ENCODE results near the gene EDAR. TPM values are rescaled to one million over a fixed set of nuclear protein-coding genes. Genes with fewer than 3 reads are reported as not detected.

The EDAR gene
- total RNA-seq, 1 donor from 2014 or later: 0.33 TPM

DNA sequence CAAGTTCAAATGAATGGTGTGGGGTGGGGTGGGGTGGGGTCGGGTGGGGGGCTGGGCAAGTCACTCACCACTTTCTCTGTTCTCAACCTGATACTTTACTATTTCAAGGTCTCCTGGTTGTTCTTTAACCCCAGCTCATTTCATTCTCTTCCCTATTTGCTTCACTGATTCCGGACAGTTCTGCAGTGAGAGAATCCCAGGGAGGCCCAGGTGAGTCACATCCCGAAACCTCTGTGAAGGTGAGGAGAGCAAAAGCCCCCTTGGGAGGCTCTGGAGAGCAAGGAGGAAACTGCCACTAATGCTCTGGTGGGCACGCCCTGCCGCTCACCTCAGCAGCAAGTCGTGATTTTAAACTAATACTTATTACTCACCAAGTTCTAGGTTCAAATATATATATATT lies 8.9 kb downstream of the EDAR start:
- no peak overlapping the region for H3K27ac ChIP-seq (replicated peaks)
- TF ChIP-seq, protein P1, sequence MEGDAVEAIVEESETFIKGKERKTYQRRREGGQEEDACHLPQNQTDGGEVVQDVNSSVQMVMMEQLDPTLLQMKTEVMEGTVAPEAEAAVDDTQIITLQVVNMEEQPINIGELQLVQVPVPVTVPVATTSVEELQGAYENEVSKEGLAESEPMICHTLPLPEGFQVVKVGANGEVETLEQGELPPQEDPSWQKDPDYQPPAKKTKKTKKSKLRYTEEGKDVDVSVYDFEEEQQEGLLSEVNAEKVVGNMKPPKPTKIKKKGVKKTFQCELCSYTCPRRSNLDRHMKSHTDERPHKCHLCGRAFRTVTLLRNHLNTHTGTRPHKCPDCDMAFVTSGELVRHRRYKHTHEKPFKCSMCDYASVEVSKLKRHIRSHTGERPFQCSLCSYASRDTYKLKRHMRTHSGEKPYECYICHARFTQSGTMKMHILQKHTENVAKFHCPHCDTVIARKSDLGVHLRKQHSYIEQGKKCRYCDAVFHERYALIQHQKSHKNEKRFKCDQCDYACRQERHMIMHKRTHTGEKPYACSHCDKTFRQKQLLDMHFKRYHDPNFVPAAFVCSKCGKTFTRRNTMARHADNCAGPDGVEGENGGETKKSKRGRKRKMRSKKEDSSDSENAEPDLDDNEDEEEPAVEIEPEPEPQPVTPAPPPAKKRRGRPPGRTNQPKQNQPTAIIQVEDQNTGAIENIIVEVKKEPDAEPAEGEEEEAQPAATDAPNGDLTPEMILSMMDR (IDR thresholded peaks at IDR 0.05; ENCODE audit: borderline replicate concordance): no peak
- H3K36me3 ChIP-seq: no peaks in the 10 kb centered on the region
- no peaks in the 10 kb centered on the region for H3K4me1 ChIP-seq
- no peak overlapping the region for H3K4me3 ChIP-seq
- intact Hi-C loops (cut with micrococcal nuclease): no loop called here
- no peak for DNase-seq
- no peaks in the 10 kb centered on the region for H3K9me3 ChIP-seq (replicated peaks)
- H3K27me3 ChIP-seq (ENCODE audit: low read depth): peaks cover 19% of the 10 kb centered on the region

DNA sequence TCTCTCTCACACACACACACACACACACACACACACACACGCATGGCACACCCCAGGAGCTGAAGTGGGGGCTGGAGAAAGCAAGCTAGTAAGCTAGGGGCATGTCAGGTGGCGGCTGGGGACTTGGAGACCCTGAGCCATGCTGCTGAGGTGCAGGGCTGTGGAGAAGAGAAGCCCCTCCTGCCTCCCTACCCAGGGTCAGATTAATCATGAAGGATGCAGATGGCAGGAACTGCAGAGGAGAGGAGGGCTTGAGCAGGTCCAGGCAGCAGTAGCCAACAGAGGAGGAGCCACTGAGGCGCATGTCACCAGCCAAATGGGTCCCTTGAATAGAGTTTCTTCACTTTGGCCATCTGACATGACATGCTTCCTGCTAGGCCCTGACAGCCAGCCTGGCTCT lies 9.6 kb downstream of the EDAR start:
- intact Hi-C loops (cut with micrococcal nuclease): no loop called here
- no peak for DNase-seq
- Histone ChIP-seq H3K9me3 (replicated peaks) (no peaks in the 10 kb centered on the region), H3K36me3 (no peaks in the 10 kb centered on the region), H3K4me1 (no peaks in the 10 kb centered on the region), H3K4me3 (no peak overlapping the region), H3K27me3 (ENCODE audit: low read depth) (peaks cover 16% of the 10 kb centered on the region), H3K27ac (replicated peaks) (no peak overlapping the region)
- TF ChIP-seq, protein P1 (IDR thresholded peaks at IDR 0.05; ENCODE audit: borderline replicate concordance): no peak

DNA sequence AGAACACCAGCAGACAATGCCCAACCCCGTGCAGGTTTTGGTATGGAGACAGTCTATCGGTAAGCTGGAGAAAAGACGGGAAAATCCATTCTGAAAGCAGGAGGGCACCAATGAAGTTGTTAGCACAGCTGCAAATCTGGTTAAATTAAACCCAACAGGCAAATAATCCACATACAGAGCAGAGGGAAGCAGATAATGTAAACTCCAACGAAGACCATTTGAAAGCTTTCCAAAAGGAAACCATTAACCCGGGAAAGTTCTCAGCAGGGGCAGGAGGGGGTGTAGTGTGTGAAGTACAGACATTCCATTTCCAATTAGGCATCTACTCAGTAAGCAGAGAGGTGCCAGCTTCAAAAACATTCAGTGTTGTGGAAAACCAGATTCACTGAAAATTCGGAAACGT lies 10.3 kb downstream of the EDAR start:
- Histone ChIP-seq H3K9me3 (replicated peaks) (no peaks in the 10 kb centered on the region), H3K4me3 (no peak overlapping the region), H3K36me3 (no peaks in the 10 kb centered on the region), H3K4me1 (no peaks in the 10 kb centered on the region), H3K27me3 (ENCODE audit: low read depth) (peaks cover 12% of the 10 kb centered on the region), H3K27ac (replicated peaks) (no peak overlapping the region)
- intact Hi-C loops (cut with micrococcal nuclease): no loop called here
- no peak for DNase-seq
- TF ChIP-seq, protein P1 (IDR thresholded peaks at IDR 0.05; ENCODE audit: borderline replicate concordance): no peak

DNA sequence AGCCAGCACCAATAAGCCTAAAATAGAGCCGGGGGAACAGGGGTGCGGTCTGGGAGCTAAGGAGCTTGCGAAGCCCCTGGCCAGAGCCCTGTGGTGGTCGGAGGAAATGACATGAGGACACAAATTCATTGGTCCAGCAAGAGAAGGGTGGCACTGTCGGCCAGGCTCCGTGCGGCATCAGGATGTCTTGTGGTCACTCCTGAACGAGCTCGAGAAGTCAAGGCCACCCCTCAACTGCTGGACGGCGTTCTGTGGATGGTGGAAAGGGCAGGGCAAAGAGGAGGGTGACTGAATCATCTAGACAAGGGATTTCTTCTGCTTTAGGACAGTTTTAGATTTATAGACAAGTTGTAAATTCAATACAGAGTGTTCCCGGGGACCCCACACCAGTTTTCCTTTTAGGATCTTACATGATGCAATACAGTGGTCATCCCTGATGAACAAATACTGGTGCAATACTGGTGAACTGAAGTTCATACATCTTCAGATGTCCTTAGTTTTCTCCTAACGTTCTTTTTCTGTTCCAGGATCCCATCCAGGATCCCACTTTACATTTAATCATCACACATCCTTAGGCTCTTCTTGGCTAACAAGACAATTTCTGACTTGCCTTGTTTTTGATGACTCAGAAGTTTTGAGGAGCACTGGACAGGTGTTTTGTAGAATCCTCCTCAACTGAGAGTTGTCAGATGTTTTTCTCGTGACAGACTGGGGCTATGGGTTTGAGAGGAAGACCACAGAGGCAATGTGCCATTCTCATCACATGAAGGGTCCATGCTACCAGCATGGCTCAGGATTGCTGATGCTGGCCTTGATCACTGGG lies 13.2 kb downstream of the EDAR start:
- H3K4me1 ChIP-seq: peaks cover 5% of the 10 kb centered on the region
- intact Hi-C loops (cut with micrococcal nuclease): no loop called here

DNA sequence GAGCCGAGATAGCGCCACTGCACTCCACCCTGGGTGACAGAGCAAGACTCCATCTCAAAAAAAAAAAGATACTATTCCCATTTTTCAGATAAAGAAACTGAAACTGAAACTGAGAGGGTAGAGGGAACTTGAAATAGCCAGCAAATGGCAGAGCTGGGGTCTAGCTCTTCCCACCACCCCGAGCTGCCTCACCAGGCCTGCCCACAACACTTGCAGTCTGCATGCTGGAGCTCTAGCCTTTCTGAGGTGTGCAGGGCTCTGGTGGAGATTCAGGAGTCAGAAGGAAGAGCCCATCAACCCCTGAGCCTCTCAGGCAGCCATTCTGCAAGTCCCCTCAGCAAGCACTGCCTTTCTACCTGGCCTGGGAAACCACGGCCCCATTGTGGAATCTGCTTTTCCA lies 14.3 kb downstream of the EDAR start:
- no peak for DNase-seq
- no peaks in the 10 kb centered on the region for H3K36me3 ChIP-seq
- no peak overlapping the region for H3K27ac ChIP-seq (replicated peaks)
- no peak overlapping the region for H3K4me3 ChIP-seq
- H3K9me3 ChIP-seq (replicated peaks): no peaks in the 10 kb centered on the region
- H3K27me3 ChIP-seq (ENCODE audit: low read depth): peaks cover 8% of the 10 kb centered on the region
- TF ChIP-seq, protein P1 (IDR thresholded peaks at IDR 0.05; ENCODE audit: borderline replicate concordance): no peak
- H3K4me1 ChIP-seq: peaks cover 5% of the 10 kb centered on the region
- intact Hi-C loops (cut with micrococcal nuclease): no loop called here

More for the DNA sequence above, 13.2 kb downstream of the EDAR start:
- Histone ChIP-seq H3K4me3 (no peak overlapping the region), H3K27ac (replicated peaks) (no peak overlapping the region), H3K9me3 (replicated peaks) (no peaks in the 10 kb centered on the region), H3K27me3 (ENCODE audit: low read depth) (peaks cover 8% of the 10 kb centered on the region), H3K36me3 (no peaks in the 10 kb centered on the region)
- no peak for DNase-seq
- TF ChIP-seq, protein P1 (IDR thresholded peaks at IDR 0.05; ENCODE audit: borderline replicate concordance): no peak
